ENCODE measurements around the gene CPA2. TPM values are rescaled to one million over a fixed set of nuclear protein-coding genes. Genes with fewer than 3 reads are reported as not detected.
A peak's percentile ranks its signal among the peaks of the same experiment; 100 is the strongest.

The CPA2 gene
- total and polyA plus RNA-seq, 2 experiments from 2014 or later, result 0.39 to 0.71 TPM

DNA sequence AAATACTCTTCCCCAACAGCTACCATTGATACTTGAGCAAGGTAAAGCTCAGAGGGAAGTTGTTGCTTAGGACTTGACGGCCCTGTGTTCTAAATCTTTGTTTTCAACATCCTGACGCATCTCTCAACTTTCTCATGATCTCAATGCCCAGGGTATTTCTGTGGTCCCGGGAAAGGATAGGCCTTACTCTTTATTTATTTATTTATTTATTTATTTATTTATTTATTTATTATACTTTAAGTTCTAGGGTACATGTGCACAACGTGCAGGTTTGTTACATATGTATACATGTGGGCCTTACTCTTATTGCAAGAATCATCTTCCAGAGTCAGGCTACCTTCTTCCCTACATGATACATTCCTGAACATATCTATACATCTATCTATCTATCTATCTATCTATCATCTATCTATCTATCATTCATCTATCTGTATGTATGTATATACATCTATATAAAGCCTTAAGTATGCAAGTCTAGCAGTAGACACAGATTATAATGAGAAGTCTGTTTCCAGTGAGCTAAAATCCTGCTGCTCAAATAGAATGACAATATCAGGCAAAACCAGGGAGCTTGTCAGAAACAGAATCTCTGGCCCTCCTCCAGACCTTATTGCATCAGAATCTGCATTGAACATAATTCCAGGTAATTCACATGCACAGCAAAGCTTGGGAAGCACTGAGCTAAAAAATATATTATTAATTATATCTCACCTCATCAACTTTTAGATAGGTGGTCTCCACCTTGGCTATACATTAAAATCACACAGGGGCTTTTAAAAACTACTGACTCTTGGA is 65.8 kb downstream of the CPA2 start:
- Histone ChIP-seq H3K27me3 (no peaks in the 10 kb centered on the region), H3K4me1 (ENCODE audit: low read depth) (no peaks in the 10 kb centered on the region), H3K36me3 (no peaks in the 10 kb centered on the region), H3K4me3 (no peak overlapping the region), H3K27ac (no peak overlapping the region), H3K9me3 (ENCODE audit: low read depth) (no peaks in the 10 kb centered on the region)
- no peak for TF ChIP-seq CTCF (IDR thresholded peaks at IDR 0.05; ENCODE audit: low read depth, low read length)
- DNase-seq (ENCODE audit: low read depth in 1 of 2, low spot score in 1 of 2), result no peak

DNA sequence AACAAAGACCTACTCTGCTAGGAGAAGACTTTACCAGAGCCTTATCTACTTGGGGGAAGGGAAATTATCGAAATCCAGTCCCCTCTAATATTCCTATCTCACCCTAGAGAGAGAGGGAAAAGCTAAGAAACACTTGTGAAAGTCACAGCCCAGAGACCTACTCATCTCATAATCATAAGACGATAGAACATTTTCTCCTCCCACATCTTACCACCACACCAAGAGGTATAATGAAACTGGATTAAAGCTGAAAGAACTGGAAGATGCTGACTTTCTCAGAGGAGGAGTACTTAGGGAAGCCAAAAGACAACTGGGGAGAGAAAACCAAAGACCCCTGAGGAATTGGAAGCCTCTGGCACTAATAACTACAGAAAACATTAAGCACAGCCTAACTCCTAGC is 67.2 kb downstream of the CPA2 start:
- no peak for TF ChIP-seq CTCF (IDR thresholded peaks at IDR 0.05; ENCODE audit: low read depth, low read length)
- no peaks in the 10 kb centered on the region for H3K36me3 ChIP-seq

DNA sequence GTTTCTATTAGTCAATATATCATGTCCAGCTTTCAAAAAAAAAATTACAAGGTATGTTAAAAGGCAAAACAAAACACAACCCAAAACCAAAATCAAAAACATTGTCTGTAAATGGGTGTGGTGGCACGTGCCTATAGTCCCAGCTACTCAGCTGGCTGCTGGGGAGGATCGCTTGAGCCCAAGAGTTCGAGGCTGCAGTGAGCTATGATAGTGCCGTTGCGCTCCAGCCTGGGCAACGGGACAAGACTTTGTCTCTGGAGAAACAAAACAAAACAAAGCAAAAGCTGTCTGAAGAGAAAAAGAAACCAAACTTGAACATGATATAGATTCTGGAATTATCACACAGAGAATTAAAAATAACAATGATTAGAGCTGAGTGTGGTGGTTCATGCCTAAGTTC is 67.6 kb downstream of the CPA2 start:
- Histone ChIP-seq H3K27ac (no peak overlapping the region), H3K27me3 (no peaks in the 10 kb centered on the region), H3K9me3 (ENCODE audit: low read depth) (no peaks in the 10 kb centered on the region), H3K36me3 (no peaks in the 10 kb centered on the region), H3K4me1 (ENCODE audit: low read depth) (no peaks in the 10 kb centered on the region), H3K4me3 (no peak overlapping the region)
- TF ChIP-seq CTCF (IDR thresholded peaks at IDR 0.05; ENCODE audit: low read depth, low read length), result no peak
- peak in 1 of 2 donors; percentile 55 for DNase-seq (ENCODE audit: low read depth in 1 of 2, low spot score in 1 of 2)

More for the DNA sequence above, 67.2 kb downstream of the CPA2 start:
- DNase-seq (ENCODE audit: low read depth in 1 of 2, low spot score in 1 of 2), result no peak
- Histone ChIP-seq H3K4me1 (ENCODE audit: low read depth) (no peaks in the 10 kb centered on the region), H3K27me3 (no peaks in the 10 kb centered on the region), H3K4me3 (no peak overlapping the region), H3K9me3 (ENCODE audit: low read depth) (no peaks in the 10 kb centered on the region), H3K27ac (no peak overlapping the region)

DNA sequence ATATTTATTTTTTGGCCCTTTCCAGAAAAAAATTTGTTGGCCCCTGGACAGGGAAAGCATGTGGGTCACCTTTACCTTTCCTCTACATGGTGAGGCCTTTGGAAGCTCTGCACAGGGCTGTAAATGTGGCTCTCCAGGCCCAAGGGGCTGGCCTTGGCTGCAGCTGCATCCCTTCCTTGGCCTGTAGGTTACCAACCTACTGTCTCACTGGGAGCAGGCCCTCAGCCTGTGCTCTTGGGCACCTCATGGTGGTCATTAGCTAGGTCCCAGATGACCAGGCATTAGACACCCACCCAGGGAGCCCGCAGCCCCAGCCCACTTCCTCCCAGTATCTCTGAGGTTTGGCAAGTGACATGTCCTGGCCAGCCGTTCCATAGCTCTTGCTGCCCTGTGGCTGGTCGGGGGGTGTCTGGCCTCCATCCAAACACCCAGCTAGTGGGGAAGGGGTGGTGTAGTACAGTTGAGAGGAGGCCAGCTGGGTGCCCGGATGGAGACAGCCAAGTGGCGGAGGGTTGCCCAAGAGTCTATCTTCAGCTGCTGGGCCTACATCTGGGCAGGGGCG is 70.8 kb downstream of the CPA2 start:
- no peaks in the 10 kb centered on the region for H3K27me3 ChIP-seq
- H3K36me3 ChIP-seq, result no peaks in the 10 kb centered on the region
- TF ChIP-seq CTCF (IDR thresholded peaks at IDR 0.05; ENCODE audit: low read depth, low read length), result no peak
- H3K27ac ChIP-seq, result no peak overlapping the region
- no peaks in the 10 kb centered on the region for H3K9me3 ChIP-seq (ENCODE audit: low read depth)
- no peak for DNase-seq (ENCODE audit: low read depth in 1 of 2, low spot score in 1 of 2)
- H3K4me3 ChIP-seq, result no peak overlapping the region
- no peaks in the 10 kb centered on the region for H3K4me1 ChIP-seq (ENCODE audit: low read depth)

- Histone ChIP-seq H3K4me1 (ENCODE audit: low read depth) (no peaks in the 10 kb centered on the region), H3K27me3 (no peaks in the 10 kb centered on the region), H3K36me3 (no peaks in the 10 kb centered on the region), H3K4me3 (no peak overlapping the region), H3K27ac (no peak overlapping the region), H3K9me3 (ENCODE audit: low read depth) (no peaks in the 10 kb centered on the region)
- no peak for DNase-seq (ENCODE audit: low read depth in 1 of 2, low spot score in 1 of 2)
- TF ChIP-seq CTCF (IDR thresholded peaks at IDR 0.05; ENCODE audit: low read depth, low read length), result no peak
Observed at GRCh38 chr7:130338233-130338632, 71.6 kb downstream of the CPA2 start.

Other genes with a start within 250 kb of the CPA2 start
- gene ZC3HC1, start 215.5 kb upstream of the CPA2 start, total RNA-seq, result 16.4 and 18.6 TPM in 2 replicates
- gene ZC3HC1, start 215.5 kb upstream of the CPA2 start, polyA plus RNA-seq, result 30.5 and 33.4 TPM in 2 replicates
- 10.4 and 14.4 TPM in 2 replicates for gene KLHDC10, start 196.3 kb upstream of the CPA2 start, total RNA-seq
- 6.2 and 7.9 TPM in 2 replicates for gene KLHDC10, start 196.3 kb upstream of the CPA2 start, polyA plus RNA-seq
- gene TMEM209, start 61.5 kb upstream of the CPA2 start, total RNA-seq, result 8.5 and 14.2 TPM in 2 replicates
- 14.0 and 18.2 TPM in 2 replicates for gene TMEM209, start 61.5 kb upstream of the CPA2 start, polyA plus RNA-seq
- gene SSMEM1, start 59.0 kb upstream of the CPA2 start, total RNA-seq, result not detected in 2 replicates
- not detected in 2 replicates for gene SSMEM1, start 59.0 kb upstream of the CPA2 start, polyA plus RNA-seq
- gene CPA4, start 26.3 kb downstream of the CPA2 start, total RNA-seq, result 0.07 TPM in 1 of 2 replicates, not detected in the other
- 0.24 and 0.39 TPM in 2 replicates for gene CPA4, start 26.3 kb downstream of the CPA2 start, polyA plus RNA-seq
- not detected in 2 replicates for gene CPA5, start 78.0 kb downstream of the CPA2 start, total RNA-seq
- gene CPA5, start 78.0 kb downstream of the CPA2 start, polyA plus RNA-seq, result 0.98 TPM in 1 of 2 replicates, not detected in the other
- gene CPA1, start 113.6 kb downstream of the CPA2 start, total RNA-seq, result 3.3 and 4.3 TPM in 2 replicates
- 3.5 and 6.2 TPM in 2 replicates for gene CPA1, start 113.6 kb downstream of the CPA2 start, polyA plus RNA-seq
- gene CEP41, start 174.2 kb downstream of the CPA2 start, total RNA-seq, result 8.0 and 10.7 TPM in 2 replicates
- gene CEP41, start 174.2 kb downstream of the CPA2 start, polyA plus RNA-seq, result 27.4 and 48.8 TPM in 2 replicates
- gene MEST, start 225.2 kb downstream of the CPA2 start, total RNA-seq, result 56.2 and 57.2 TPM in 2 replicates
- 91.6 and 98.3 TPM in 2 replicates for gene MEST, start 225.2 kb downstream of the CPA2 start, polyA plus RNA-seq

Measured in cardiac muscle cell (in vitro differentiated cells and primary cell).